Right atrium auricular region (tissue), 2 donors: ENCODE results near the gene FREM2. TPM values are rescaled to one million over a fixed set of nuclear protein-coding genes. Genes with fewer than 3 reads are reported as not detected.

Experiments used
- DNase-seq: peaks from one replicate; pipeline ENCODE4 v3.0.0-alpha.2; 2019; ENCODE audit warnings: low spot score
- H3K27ac ChIP-seq, 2 donors: fragments of 200-600 bp; sonication (generic); 1 replicate in 1 of 2; 2 replicates in 1 of 2; pipeline ENCODE4 v1.5.1; 2016 to 2019
- H3K27me3 ChIP-seq, 2 donors: fragments of 200-600 bp; sonication (generic); one replicate each; pipeline versions ENCODE4 v1.5.1 to v1.6.0; 2017 to 2019
- H3K36me3 ChIP-seq: fragments of 200-600 bp; sonication (generic); one replicate; pipeline ENCODE4 v1.5.1; 2016
- H3K4me1 ChIP-seq, 2 donors: fragments of 200-600 bp; sonication (generic); one replicate each; pipeline versions ENCODE4 v1.5.1 to v1.6.0; 2017 to 2019
- H3K4me3 ChIP-seq, 2 donors: fragments of 200-600 bp; sonication (generic); 1 replicate in 1 of 2; 2 replicates in 1 of 2; pipeline ENCODE4 v1.5.1; 2017 to 2019; ENCODE audit warnings: mild to moderate bottlenecking in 1 of 2, moderate library complexity in 1 of 2
- H3K9me3 ChIP-seq, 2 donors: fragments of 200-600 bp; sonication (generic); one replicate each; pipeline ENCODE4 v1.5.1; 2019
- total RNA-seq, 2 donors: library from RNA; depleted of rRNA; stranded (reverse); fragments of >200 nt; gene quantifications; one replicate each; pipeline ENCODE4 v1.1.0, GENCODE V29; 2016
- TF ChIP-seq, protein P1 (sequence below), 2 donors: fragments of 200-600 bp; sonication (generic); IDR thresholded peaks; one replicate each; pipeline ENCODE4 v1.5.1; 2019; ENCODE audit warnings: antibody characterized with exemption in 2 of 2

Gene FREM2
- total RNA-seq, 2 donors from 2014 or later, result 0.20 TPM; not detected in 1

DNA sequence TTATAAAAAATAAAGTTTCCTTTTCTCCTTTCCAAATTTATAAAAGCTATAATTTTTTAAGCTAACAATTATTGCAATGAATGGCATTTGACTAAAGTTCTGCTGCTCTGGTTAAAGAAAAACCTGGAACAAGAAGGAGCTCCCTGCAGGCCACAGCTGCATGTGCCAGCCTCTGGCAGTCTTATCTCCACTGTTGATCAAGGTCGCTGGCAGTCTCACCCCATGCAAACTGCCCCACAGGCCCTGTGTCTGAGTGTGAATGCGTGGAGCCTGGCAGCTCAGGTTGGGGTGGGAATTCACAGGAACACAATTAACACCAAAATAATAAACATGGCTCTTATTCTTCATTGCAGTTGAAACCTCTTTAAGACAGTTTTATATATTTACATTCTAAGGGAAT is 30.2 kb upstream of the FREM2 start:
- TF ChIP-seq, protein P1, sequence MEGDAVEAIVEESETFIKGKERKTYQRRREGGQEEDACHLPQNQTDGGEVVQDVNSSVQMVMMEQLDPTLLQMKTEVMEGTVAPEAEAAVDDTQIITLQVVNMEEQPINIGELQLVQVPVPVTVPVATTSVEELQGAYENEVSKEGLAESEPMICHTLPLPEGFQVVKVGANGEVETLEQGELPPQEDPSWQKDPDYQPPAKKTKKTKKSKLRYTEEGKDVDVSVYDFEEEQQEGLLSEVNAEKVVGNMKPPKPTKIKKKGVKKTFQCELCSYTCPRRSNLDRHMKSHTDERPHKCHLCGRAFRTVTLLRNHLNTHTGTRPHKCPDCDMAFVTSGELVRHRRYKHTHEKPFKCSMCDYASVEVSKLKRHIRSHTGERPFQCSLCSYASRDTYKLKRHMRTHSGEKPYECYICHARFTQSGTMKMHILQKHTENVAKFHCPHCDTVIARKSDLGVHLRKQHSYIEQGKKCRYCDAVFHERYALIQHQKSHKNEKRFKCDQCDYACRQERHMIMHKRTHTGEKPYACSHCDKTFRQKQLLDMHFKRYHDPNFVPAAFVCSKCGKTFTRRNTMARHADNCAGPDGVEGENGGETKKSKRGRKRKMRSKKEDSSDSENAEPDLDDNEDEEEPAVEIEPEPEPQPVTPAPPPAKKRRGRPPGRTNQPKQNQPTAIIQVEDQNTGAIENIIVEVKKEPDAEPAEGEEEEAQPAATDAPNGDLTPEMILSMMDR (IDR thresholded peaks at IDR 0.05), result no peak
- Histone ChIP-seq H3K4me1 (no peaks in the 10 kb centered on the region), H3K27ac (no peak overlapping the region), H3K4me3 (no peak overlapping the region), H3K27me3 (no peaks in the 10 kb centered on the region), H3K9me3 (no peaks in the 10 kb centered on the region), H3K36me3 (no peaks in the 10 kb centered on the region)
- DNase-seq, result no peak

GRCh38 chr13:38657191-38657590 is 29.7 kb upstream of the FREM2 start:
- no peaks in the 10 kb centered on the region for H3K4me1 ChIP-seq
- TF ChIP-seq, protein P1 (IDR thresholded peaks at IDR 0.05), result no peak
- no peaks in the 10 kb centered on the region for H3K9me3 ChIP-seq
- H3K36me3 ChIP-seq, result no peaks in the 10 kb centered on the region
- no peak for DNase-seq
- H3K27me3 ChIP-seq, result no peaks in the 10 kb centered on the region
- H3K27ac ChIP-seq, result no peak overlapping the region
- H3K4me3 ChIP-seq, result no peak overlapping the region

GRCh38 chr13:38658906-38659305 is 28.0 kb upstream of the FREM2 start:
- H3K9me3 ChIP-seq, result no peaks in the 10 kb centered on the region
- no peak for DNase-seq
- no peaks in the 10 kb centered on the region for H3K4me1 ChIP-seq
- no peaks in the 10 kb centered on the region for H3K27me3 ChIP-seq
- TF ChIP-seq, protein P1 (IDR thresholded peaks at IDR 0.05), result no peak
- H3K4me3 ChIP-seq, result no peak overlapping the region
- no peaks in the 10 kb centered on the region for H3K36me3 ChIP-seq
- no peak overlapping the region for H3K27ac ChIP-seq

DNA sequence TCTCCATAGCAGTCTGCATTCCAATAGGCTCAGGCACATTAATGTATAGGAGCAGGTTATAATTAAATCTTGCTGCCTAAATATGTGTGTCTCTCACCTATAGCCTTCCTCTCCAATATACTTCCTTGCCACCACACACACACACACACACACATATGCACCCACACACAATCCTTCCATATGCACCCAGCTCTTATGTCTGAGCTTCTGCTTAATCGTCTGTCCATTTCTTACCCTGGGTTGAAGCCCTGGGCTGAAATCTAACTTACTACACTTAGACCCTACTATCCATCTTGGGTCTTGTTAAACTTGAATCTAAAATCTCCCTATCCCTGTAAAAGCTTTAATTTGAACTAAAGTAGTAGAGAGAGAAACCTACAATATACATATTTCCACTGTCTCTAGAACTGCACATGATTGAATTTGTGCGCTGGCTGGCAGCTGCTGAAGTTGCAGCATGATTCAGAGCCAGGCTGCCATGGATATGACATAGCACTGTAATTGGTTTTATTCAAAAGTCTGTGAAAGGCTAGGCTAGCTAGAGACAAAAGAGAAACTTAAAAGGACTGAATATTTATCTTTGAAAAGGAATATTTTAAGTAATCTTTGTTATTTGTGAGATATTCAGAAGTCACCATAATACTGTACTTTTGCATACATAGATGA is 25.7 kb upstream of the FREM2 start:
- Histone ChIP-seq H3K4me1 (no peaks in the 10 kb centered on the region), H3K36me3 (no peaks in the 10 kb centered on the region), H3K4me3 (no peak overlapping the region), H3K27me3 (no peaks in the 10 kb centered on the region), H3K27ac (no peak overlapping the region), H3K9me3 (no peaks in the 10 kb centered on the region)
- no peak for DNase-seq
- TF ChIP-seq, protein P1 (IDR thresholded peaks at IDR 0.05), result no peak

GRCh38 chr13:38662362-38662761 is 24.5 kb upstream of the FREM2 start:
- Histone ChIP-seq H3K27me3 (no peaks in the 10 kb centered on the region), H3K4me1 (no peaks in the 10 kb centered on the region), H3K4me3 (no peak overlapping the region), H3K9me3 (no peaks in the 10 kb centered on the region), H3K27ac (no peak overlapping the region), H3K36me3 (no peaks in the 10 kb centered on the region)
- no peak for DNase-seq
- TF ChIP-seq, protein P1 (IDR thresholded peaks at IDR 0.05), result no peak

GRCh38 chr13:38664906-38665305 is 22.0 kb upstream of the FREM2 start:
- H3K27me3 ChIP-seq, result no peaks in the 10 kb centered on the region
- TF ChIP-seq, protein P1 (IDR thresholded peaks at IDR 0.05), result no peak
- H3K36me3 ChIP-seq, result no peaks in the 10 kb centered on the region
- no peak overlapping the region for H3K4me3 ChIP-seq
- H3K4me1 ChIP-seq, result no peaks in the 10 kb centered on the region
- no peaks in the 10 kb centered on the region for H3K9me3 ChIP-seq
- H3K27ac ChIP-seq, result no peak overlapping the region
- no peak for DNase-seq
